Measurements from ENCODE around the gene HNRNPK.

DNA sequence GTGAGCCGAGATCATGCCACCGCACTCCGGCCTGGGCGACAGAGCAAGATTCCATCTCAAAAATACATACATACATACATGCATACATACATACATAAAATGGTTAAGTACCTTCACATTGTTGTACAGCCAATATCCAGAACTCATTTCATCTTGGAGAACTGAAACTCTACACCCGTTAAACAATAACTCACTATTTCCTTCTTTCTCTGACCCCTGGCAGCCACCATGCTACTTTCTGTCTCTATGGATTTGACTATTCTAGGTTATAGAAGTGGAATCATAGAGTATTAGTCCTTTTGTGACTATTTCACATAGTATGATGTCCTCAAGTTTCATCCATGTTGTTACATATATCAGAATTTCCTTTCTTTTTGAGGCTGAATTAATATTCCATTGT is 49.1 kb downstream of the HNRNPK start:
- TF ChIP-seq, protein P1, sequence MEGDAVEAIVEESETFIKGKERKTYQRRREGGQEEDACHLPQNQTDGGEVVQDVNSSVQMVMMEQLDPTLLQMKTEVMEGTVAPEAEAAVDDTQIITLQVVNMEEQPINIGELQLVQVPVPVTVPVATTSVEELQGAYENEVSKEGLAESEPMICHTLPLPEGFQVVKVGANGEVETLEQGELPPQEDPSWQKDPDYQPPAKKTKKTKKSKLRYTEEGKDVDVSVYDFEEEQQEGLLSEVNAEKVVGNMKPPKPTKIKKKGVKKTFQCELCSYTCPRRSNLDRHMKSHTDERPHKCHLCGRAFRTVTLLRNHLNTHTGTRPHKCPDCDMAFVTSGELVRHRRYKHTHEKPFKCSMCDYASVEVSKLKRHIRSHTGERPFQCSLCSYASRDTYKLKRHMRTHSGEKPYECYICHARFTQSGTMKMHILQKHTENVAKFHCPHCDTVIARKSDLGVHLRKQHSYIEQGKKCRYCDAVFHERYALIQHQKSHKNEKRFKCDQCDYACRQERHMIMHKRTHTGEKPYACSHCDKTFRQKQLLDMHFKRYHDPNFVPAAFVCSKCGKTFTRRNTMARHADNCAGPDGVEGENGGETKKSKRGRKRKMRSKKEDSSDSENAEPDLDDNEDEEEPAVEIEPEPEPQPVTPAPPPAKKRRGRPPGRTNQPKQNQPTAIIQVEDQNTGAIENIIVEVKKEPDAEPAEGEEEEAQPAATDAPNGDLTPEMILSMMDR (IDR thresholded peaks at IDR 0.05), result no peak
- TF ChIP-seq POLR2A (IDR thresholded peaks at IDR 0.05) (no peak), EP300 (IDR thresholded peaks at IDR 0.05) (no peak)

Measured in tibial nerve (tissue), 4 donors.